Cardiac muscle cell (in vitro differentiated cells and primary cell): ENCODE results near the gene GLP2R. TPM values are rescaled to one million over a fixed set of nuclear protein-coding genes. Genes with fewer than 3 reads are reported as not detected.
A peak's percentile ranks its signal among the peaks of the same experiment; 100 is the strongest.

Experiments used
- DNase-seq, 2 donors: peaks; one replicate each; pipeline versions ENCODE4 v3.0.0 to v3.0.0-alpha.2; 2010 to 2017; ENCODE audit warnings: low read depth in 1 of 2, low spot score in 1 of 2
- H3K27ac ChIP-seq: fragments of 200-600 bp; sonication (generic); 2 replicates; pipeline ENCODE4 v1.5.1; 2016
- H3K27me3 ChIP-seq: fragments of 200-600 bp; sonication (generic); 2 replicates; pipeline ENCODE4 v1.6.0; 2016; ENCODE audit warnings: control low read depth
- H3K36me3 ChIP-seq: fragments of 200-600 bp; sonication (generic); 2 replicates; pipeline ENCODE4 v1.5.1; 2016; ENCODE audit warnings: control low read depth
- H3K4me1 ChIP-seq: fragments of 200-600 bp; sonication (generic); 2 replicates; pipeline ENCODE4 v1.8.1; 2017; ENCODE audit warnings: low read depth, mild to moderate bottlenecking, mixed run types
- H3K4me3 ChIP-seq: fragments of 200-600 bp; sonication (generic); 2 replicates; pipeline ENCODE4 v1.5.1; 2016; ENCODE audit warnings: mild to moderate bottlenecking
- H3K9me3 ChIP-seq: fragments of 200-600 bp; sonication (generic); 2 replicates; pipeline ENCODE4 v1.5.1; 2017; ENCODE audit warnings: low read depth, mild to moderate bottlenecking, control low read depth
- CTCF ChIP-seq: IDR thresholded peaks from 2 replicates; pipeline ENCODE4 v1.5.1; 2012; ENCODE audit warnings: low read depth, mild to moderate bottlenecking, low read length
- polyA plus RNA-seq: library from polyadenylated mRNA; unstranded; fragments of >200 nt; fragmentation: Nextera tagmentation; extraction: Ambion mirVana; gene quantifications from 2 replicates; pipeline ENCODE4 v1.2.1, GENCODE V29; 2016
- total RNA-seq: library from RNA; depleted of rRNA; stranded (reverse); fragments of >200 nt; gene quantifications from 2 replicates; pipeline ENCODE4 v1.2.3, GENCODE V29; 2016

The GLP2R gene
- total and polyA plus RNA-seq, 2 experiments from 2014 or later: 0.06 TPM; not detected in 1

DNA sequence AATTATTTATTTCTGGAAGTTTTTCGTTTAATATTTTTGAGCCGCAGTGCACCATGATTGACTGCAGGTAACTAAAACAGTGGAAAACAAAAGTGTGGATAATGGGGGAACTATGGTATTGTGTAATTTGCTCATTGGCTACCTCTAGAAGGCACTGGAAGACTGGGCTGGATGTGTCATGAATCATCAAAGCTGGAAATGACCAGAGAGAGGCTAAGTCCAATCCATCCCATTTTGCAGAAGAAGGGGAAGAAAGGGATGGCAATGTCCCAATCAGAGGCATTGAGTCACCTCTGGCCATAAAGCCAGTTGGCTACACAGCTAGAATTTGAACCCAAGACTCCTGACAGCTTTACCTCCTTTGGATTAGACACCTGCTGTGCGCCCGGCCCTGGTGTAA, 29.3 kb downstream of the GLP2R start:
- Histone ChIP-seq H3K4me3 (no peak overlapping the region), H3K27ac (no peak overlapping the region), H3K4me1 (no peaks in the 10 kb centered on the region), H3K27me3 (no peaks in the 10 kb centered on the region), H3K9me3 (no peaks in the 10 kb centered on the region), H3K36me3 (no peaks in the 10 kb centered on the region)
- TF ChIP-seq CTCF: no peak
- DNase-seq: no peak

DNA sequence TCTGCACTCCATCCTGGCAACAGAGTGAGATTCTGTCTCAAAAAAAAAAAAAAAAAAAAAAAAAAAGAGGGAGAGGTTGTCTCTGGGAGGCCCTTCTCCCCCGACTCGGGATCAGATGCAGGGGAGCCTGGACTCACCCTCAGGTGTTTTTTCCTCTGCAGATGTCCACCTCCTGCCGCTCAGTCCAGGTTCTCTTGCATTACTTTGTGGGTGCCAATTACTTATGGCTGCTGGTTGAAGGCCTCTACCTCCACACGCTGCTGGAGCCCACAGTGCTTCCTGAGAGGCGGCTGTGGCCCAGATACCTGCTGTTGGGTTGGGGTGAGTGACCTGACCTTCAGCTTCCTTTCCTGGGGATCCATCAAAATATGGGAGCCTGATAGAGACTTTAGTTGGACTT, 34.1 kb downstream of the GLP2R start:
- Histone ChIP-seq H3K27ac (no peak overlapping the region), H3K27me3 (no peaks in the 10 kb centered on the region), H3K4me3 (no peak overlapping the region), H3K4me1 (no peaks in the 10 kb centered on the region), H3K9me3 (no peaks in the 10 kb centered on the region), H3K36me3 (no peaks in the 10 kb centered on the region)
- no peak for TF ChIP-seq CTCF
- DNase-seq: no peak

DNA sequence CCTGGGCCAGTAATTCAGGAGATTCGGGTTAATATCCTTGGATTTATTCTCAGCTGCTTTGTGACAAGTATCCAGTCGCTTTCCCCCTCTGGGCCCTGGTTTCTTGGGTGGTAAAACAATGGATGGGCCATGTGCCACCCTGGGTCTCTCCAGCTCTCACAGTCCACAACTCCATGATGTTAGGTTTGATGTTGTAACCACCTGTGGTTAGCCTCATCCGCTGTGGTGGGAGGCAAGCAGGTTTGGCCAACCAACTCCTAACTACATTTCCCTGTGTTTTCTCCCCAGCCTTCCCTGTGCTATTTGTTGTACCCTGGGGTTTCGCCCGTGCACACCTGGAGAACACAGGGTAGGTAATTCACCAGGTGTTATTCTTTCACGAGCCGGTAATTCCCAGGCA, 35.1 kb downstream of the GLP2R start:
- H3K36me3 ChIP-seq: no peaks in the 10 kb centered on the region
- H3K4me3 ChIP-seq: no peak overlapping the region
- H3K27me3 ChIP-seq: no peaks in the 10 kb centered on the region
- no peaks in the 10 kb centered on the region for H3K9me3 ChIP-seq
- no peak for TF ChIP-seq CTCF
- H3K4me1 ChIP-seq: no peaks in the 10 kb centered on the region
- no peak overlapping the region for H3K27ac ChIP-seq
- DNase-seq: no peak

DNA sequence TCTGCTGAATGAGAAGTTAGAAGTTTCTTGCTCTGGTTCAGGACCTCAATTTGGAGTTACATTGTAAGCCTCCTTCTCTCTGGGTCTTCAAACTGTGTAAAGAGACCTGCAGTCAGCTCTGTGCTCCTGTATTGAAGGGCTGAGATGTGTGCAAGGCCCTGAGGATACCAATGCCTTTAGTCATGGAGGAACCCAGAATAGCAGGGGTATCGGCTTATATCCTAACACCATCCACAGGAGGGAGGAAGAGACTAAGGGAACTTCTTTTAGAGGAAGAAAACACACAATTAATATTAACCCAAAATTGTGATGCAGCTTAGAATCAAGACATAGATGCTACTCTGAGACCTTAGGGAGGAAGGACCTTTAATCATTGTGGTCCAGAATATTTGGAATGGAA, 36.5 kb downstream of the GLP2R start:
- TF ChIP-seq CTCF: no peak
- Histone ChIP-seq H3K27ac (no peak overlapping the region), H3K4me1 (no peaks in the 10 kb centered on the region), H3K9me3 (no peaks in the 10 kb centered on the region), H3K27me3 (no peaks in the 10 kb centered on the region), H3K36me3 (no peaks in the 10 kb centered on the region), H3K4me3 (no peak overlapping the region)
- peak in 1 of 2 donors; percentile 16 for DNase-seq

DNA sequence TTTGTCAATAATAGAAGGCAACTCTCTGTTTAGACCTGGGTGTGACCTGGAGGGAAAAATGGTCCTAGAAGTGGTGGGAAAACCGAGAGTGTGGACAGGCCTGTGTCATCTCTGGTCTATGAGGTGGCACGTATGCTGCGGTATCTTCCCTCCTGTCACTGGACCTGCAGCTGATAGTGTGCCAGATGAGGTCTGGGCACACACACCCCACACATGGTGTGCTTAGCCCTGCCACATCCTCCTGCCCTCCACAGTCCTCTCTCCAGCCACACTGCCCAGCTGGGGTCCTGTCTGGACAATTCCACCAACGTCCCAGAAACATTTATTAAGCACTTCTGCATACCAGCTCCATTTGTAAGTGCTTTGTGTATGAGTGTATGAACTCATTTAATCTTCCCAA, 37.2 kb downstream of the GLP2R start:
- Histone ChIP-seq H3K4me1 (no peaks in the 10 kb centered on the region), H3K4me3 (no peak overlapping the region), H3K27me3 (no peaks in the 10 kb centered on the region), H3K36me3 (no peaks in the 10 kb centered on the region), H3K9me3 (no peaks in the 10 kb centered on the region), H3K27ac (no peak overlapping the region)
- DNase-seq: no peak
- TF ChIP-seq CTCF: no peak

DNA sequence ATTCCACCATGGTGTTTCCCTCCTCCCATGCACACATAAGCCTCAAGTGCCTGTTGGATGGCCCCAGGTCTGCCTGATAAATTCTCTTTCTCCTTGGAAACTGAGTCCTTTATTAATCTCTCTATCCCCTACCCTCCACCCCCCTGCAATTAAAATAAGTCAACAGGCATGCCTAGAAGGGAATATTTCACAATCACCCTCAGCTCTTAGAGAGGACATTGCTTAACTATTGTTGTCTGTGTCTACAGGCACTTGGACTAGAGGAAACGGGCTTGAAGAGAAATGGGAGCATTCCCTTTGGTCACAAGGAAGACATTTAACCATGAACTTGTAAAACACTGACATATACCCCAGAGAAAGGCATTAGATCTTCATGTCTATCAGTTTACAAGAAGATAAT, 39.9 kb downstream of the GLP2R start:
- H3K9me3 ChIP-seq: no peaks in the 10 kb centered on the region
- H3K27me3 ChIP-seq: no peaks in the 10 kb centered on the region
- H3K36me3 ChIP-seq: no peaks in the 10 kb centered on the region
- TF ChIP-seq CTCF: no peak
- peak in 1 of 2 donors; percentile 68 for DNase-seq
- no peak overlapping the region for H3K4me3 ChIP-seq
- H3K4me1 ChIP-seq: no peaks in the 10 kb centered on the region
- no peak overlapping the region for H3K27ac ChIP-seq
